K562 (cell line): Measurements from ENCODE around the gene CACNA2D2. TPM values are rescaled to one million over a fixed set of nuclear protein-coding genes. Genes with fewer than 3 reads are reported as not detected.
A peak's percentile ranks its signal among the peaks of the same experiment; 100 is the strongest.

ENCODE experiments used
- ATAC-seq: fragments of 200-7000 bp; cut with Tn5 transposase; 3 replicates; pipeline ENCODE4 v1.9.1; 2020; ENCODE audit warnings: moderate library complexity
- BruUV-seq: library from RNA; stranded (reverse); fragments of 400-500 nt; replicated peaks from 2 replicates; lab custom pipeline; 2021; lab: Mats Ljungman, UMichigan
- CTCF ChIA-PET: fragments of 300-600 bp; formaldehyde crosslinking; extraction: SDS; loops from one replicate; lab custom pipeline; 2021; ENCODE audit warnings: low intra/inter-chr PET ratio; lab: Yijun Ruan, JAX
- POLR2A ChIA-PET: fragments of 300-600, 350-650 bp; sonication (Branson Sonifier 250); formaldehyde crosslinking; extraction: SDS; loops from one replicate; lab custom pipeline; 2021; ENCODE audit warnings: antibody characterized with exemption, inconsistent platforms; lab: Yijun Ruan, JAX
- DNase-seq, 4 experiments: peaks; one replicate each; pipeline versions ENCODE4 v3.0.0 to v3.0.0-alpha.2; 2011 to 2018; ENCODE audit warnings: low spot score in 3 of 4, mixed read lengths in 3 of 4; ENCODE audit errors: extremely low read depth in 1 of 4
- FAIRE-seq: peaks from 2 replicates; lab custom pipeline; 2011; peaks lifted over from hg19 to GRCh38; lab: Jason Lieb, UNC
- H2AFZ ChIP-seq: 2 replicates; pipeline ENCODE4 v1.6.0; 2011; ENCODE audit warnings: low read depth, low read length, control low read depth, inconsistent platforms
- H3K27ac ChIP-seq: fragments of 200-600 bp; 3 replicates; pipeline ENCODE4 v1.8.0; 2011; ENCODE audit warnings: low read depth, mild to moderate bottlenecking, control low read depth, inconsistent platforms, low read length, moderate library complexity, mixed read lengths; ENCODE audit errors: extremely low read depth
- H3K27me3 ChIP-seq, 2 experiments: fragments of 300-600 bp in 1 of 2; 2 replicates in 1 of 2; 3 replicates in 1 of 2; pipeline versions ENCODE4 v1.6.0 to v1.8.0; 2011; ENCODE audit warnings: inconsistent platforms in 2 of 2, low read length in 2 of 2, mild to moderate bottlenecking in 1 of 2, mixed read lengths in 1 of 2, moderate library complexity in 1 of 2; ENCODE audit not compliant: control insufficient read depth in 2 of 2, insufficient read depth in 2 of 2
- H3K36me3 ChIP-seq: fragments of 300-600 bp; 3 replicates; pipeline ENCODE4 v1.8.0; 2011; ENCODE audit warnings: mild to moderate bottlenecking, low read length, inconsistent platforms; ENCODE audit not compliant: control insufficient read depth, insufficient read depth
- H3K4me1 ChIP-seq, 2 experiments: fragments of 200-600 bp in 1 of 2; replicated peaks in 1 of 2; 2 replicates in 1 of 2; 3 replicates in 1 of 2; pipeline versions ENCODE4 v1.5.1 to v1.8.0; 2011; ENCODE audit warnings: inconsistent platforms in 2 of 2, low read length in 2 of 2, mild to moderate bottlenecking in 1 of 2, mixed read lengths in 1 of 2, moderate library complexity in 1 of 2; ENCODE audit not compliant: control insufficient read depth in 2 of 2, insufficient read depth in 2 of 2
- H3K4me2 ChIP-seq: 2 replicates; pipeline ENCODE4 v1.6.1; 2011; ENCODE audit warnings: low read length, control low read depth, inconsistent platforms, mixed read lengths; ENCODE audit not compliant: insufficient read depth
- H3K4me3 ChIP-seq: fragments of 200-600 bp; sonication (generic), shearing (Covaris generic); 2 replicates; pipeline ENCODE4 v1.5.1; 2016; ENCODE audit warnings: control low read depth, inconsistent platforms
- H3K79me2 ChIP-seq: fragments of 200-600 bp; 3 replicates; pipeline ENCODE4 v1.8.0; 2011; ENCODE audit warnings: low read length, inconsistent platforms; ENCODE audit not compliant: control insufficient read depth, insufficient read depth
- H3K9ac ChIP-seq, 2 experiments: 2 replicates each; pipeline versions ENCODE4 v1.6.0 to v1.6.1; 2011; ENCODE audit warnings: low read depth in 2 of 2, low read length in 2 of 2, control low read depth in 1 of 2, inconsistent platforms in 1 of 2, mild to moderate bottlenecking in 1 of 2, mixed read lengths in 1 of 2; ENCODE audit not compliant: insufficient read depth in 1 of 2
- H3K9me1 ChIP-seq: one replicate; pipeline ENCODE4 v1.6.0; 2011; ENCODE audit warnings: inconsistent platforms, mild to moderate bottlenecking, low read length, moderate library complexity; ENCODE audit not compliant: control insufficient read depth, insufficient read depth
- H3K9me3 ChIP-seq: replicated peaks from 2 replicates; pipeline ENCODE4 v1.5.1; 2011; ENCODE audit warnings: low read depth, low read length, inconsistent platforms; ENCODE audit not compliant: control insufficient read depth, insufficient read depth
- H4K20me1 ChIP-seq: replicated peaks from 2 replicates; pipeline ENCODE4 v1.6.1; 2011; ENCODE audit warnings: low read length, inconsistent platforms, mixed read lengths; ENCODE audit not compliant: control insufficient read depth, insufficient read depth
- DDX20 ChIP-seq: fragments of 450-650 bp; IDR thresholded peaks from 2 replicates; pipeline ENCODE4 v1.6.1; 2016; ENCODE audit warnings: missing genetic modification characterization, low read depth, mild to moderate bottlenecking, missing compliant biosample characterization, moderate library complexity
- ESRRB ChIP-seq: fragments of 250-450 bp; sonication (Bioruptor Pico); IDR thresholded peaks from 2 replicates; pipeline ENCODE4 v1.5.0; 2020; ENCODE audit warnings: mild to moderate bottlenecking, moderate library complexity, borderline replicate concordance
- NR4A1 ChIP-seq, 2 experiments: fragments of 250-450 bp in 1 of 2; fragments of 450-650 bp in 1 of 2; sonication (Bioruptor Pico) in 1 of 2; IDR thresholded peaks; 2 replicates each; pipeline versions ENCODE4 v1.4.0 to v1.6.1; 2016 to 2020; ENCODE audit warnings: mild to moderate bottlenecking in 2 of 2, missing compliant biosample characterization in 1 of 2, missing genetic modification characterization in 1 of 2, moderate library complexity in 1 of 2
- ZNF24 ChIP-seq: fragments of 450-650 bp; IDR thresholded peaks from 2 replicates; pipeline ENCODE4 v1.6.1; 2016
- WGBS: fragments of 100-300 bp; shearing (Covaris generic); methylation state at CpG from one replicate; pipeline ENCODE4 v1.1.6; 2016; ENCODE audit warnings: low coverage, mixed read lengths; ENCODE audit not compliant: insufficient coverage; ENCODE audit errors: missing lambda C conversion rate; 5-methylcytosine and 5-hydroxymethylcytosine counted together
- in situ Hi-C: fragments of 300-500 bp; cut with MboI; formaldehyde crosslinking; loops from 4 replicates; pipeline ENCODE4 v1.15.0; 2018; ENCODE audit warnings: inconsistent platforms, mixed read lengths
- intact Hi-C: fragments of 100-400 bp; cut with micrococcal nuclease; formaldehyde crosslinking; loops from 2 replicates; pipeline ENCODE4 v1.14.2; 2022
- polyA plus RNA-seq, 8 experiments: library from polyadenylated mRNA; depleted of rRNA in 4 of 8; stranded (reverse) in 5 of 8; unstranded in 3 of 8; fragments of >200 nt; fragmentation: Nextera tagmentation in 2 of 8; fragmentation: Illumina TruSeq in 1 of 8; extraction: Ambion mirVana in 2 of 8; extraction: Trizol in 1 of 8; gene quantifications; 2 replicates each; pipeline versions ENCODE4 v1.2.1 to v1.2.3, GENCODE V29; 2011 to 2014; ENCODE audit warnings: inconsistent platforms in 1 of 8, missing spikeins in 1 of 8
- total RNA-seq, 7 experiments: library from RNA; depleted of rRNA in 6 of 7; stranded (reverse); fragments of >200 nt in 6 of 7; fragmentation: Illumina TruSeq in 2 of 7; extraction: Trizol in 2 of 7; gene quantifications; 2 replicates each; pipeline versions ENCODE4 v1.2.1 to v1.2.3, GENCODE V29; 2011 to 2021; ENCODE audit warnings: low replicate concordance in 1 of 7
- TF ChIP-seq, protein P1 (sequence below): sonication (generic); formaldehyde crosslinking; IDR thresholded peaks from 2 replicates; pipeline ENCODE4 v1.8.0; 2022; ENCODE audit warnings: missing genetic modification reagents, mild to moderate bottlenecking, borderline replicate concordance

Gene CACNA2D2
- total and polyA plus RNA-seq, 9 of the 15 experiments (the other 6 are each of a cell fraction or from before 2014, with no cell fraction given) = 0.11 to 0.58 (median 0.36) TPM; not detected in 2

DNA sequence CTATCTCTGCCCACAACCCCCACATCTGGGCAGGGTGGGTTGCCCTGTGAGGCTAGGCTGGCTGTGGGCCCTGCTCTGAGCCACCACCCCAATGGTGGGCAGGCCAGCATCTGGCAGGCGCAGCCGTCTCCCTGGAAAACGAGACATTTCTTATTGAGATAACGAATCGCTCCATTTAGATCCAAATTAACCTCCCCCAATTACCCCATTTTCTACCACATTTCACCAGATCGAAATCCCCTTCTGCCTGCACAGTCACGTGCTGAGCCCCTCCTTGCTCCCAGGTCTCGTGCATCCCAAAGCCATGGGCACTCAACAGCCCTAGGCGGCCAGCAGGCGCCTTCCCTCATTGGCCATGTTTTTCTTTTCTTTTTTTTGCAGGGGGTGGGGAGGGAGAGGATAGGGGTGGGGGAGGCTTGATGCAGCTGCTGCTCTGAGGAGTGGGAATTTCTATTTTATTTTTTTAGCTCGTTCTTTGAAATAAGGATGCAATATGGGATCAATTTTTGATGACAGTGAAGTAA, 91.1 kb downstream of the CACNA2D2 start (continued):
- TF ChIP-seq, protein P1, sequence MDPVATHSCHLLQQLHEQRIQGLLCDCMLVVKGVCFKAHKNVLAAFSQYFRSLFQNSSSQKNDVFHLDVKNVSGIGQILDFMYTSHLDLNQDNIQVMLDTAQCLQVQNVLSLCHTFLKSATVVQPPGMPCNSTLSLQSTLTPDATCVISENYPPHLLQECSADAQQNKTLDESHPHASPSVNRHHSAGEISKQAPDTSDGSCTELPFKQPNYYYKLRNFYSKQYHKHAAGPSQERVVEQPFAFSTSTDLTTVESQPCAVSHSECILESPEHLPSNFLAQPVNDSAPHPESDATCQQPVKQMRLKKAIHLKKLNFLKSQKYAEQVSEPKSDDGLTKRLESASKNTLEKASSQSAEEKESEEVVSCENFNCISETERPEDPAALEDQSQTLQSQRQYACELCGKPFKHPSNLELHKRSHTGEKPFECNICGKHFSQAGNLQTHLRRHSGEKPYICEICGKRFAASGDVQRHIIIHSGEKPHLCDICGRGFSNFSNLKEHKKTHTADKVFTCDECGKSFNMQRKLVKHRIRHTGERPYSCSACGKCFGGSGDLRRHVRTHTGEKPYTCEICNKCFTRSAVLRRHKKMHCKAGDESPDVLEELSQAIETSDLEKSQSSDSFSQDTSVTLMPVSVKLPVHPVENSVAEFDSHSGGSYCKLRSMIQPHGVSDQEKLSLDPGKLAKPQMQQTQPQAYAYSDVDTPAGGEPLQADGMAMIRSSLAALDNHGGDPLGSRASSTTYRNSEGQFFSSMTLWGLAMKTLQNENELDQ (CRISPR knock-in tag) = no peak
- no peak for TF ChIP-seq DDX20 (tag)

DNA sequence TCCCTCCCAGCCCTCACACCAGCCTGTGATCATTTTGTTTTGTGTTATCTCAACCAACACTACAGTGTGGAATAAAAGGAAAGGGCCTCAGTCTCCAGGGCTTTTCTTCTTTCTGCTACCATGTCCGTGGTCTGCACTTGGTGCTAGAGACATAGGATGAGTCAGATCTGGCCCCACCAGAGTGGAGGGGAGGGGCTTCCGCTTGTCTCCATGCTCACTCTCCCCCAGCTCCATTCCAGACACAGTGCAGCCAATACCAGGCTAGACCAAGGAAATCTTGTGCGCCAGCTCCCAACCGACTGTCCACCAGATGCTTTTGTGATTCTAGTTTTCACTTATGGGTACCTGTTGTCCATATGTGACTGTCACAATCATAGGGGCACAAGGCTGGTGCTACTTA, 92.2 kb downstream of the CACNA2D2 start:
- H4K20me1 ChIP-seq = no peaks in the 10 kb centered on the region
- no peaks in the 10 kb centered on the region for H3K79me2 ChIP-seq
- H3K4me1 ChIP-seq = no peaks in the 10 kb centered on the region; a peak in 1 of 5 replicates
- H3K9me3 ChIP-seq = no peaks in the 10 kb centered on the region
- POLR2A ChIA-PET = interaction anchor here (0.5 to 0.9 kb wide), 3 partner anchors 18 to 163 kb away, joined by 3 read pairs; no protein-coding TSS in a partner anchor
- no peak overlapping the region for H3K4me2 ChIP-seq
- CTCF ChIA-PET = no interaction called here
- no peaks in the 10 kb centered on the region for H3K36me3 ChIP-seq
- BruUV-seq = no TSS peak
- no peak overlapping the region for H3K27ac ChIP-seq
- WGBS = 4% methylated on average over 4 of the region's 4 CpGs
- H3K4me3 ChIP-seq = no peak overlapping the region
- no peak overlapping the region for H3K9ac ChIP-seq
- peaks cover 0 to 25% of the 10 kb centered on the region in 2 experiments; a peak in 2 of 5 replicates for H3K27me3 ChIP-seq
- in situ Hi-C loops (no loop called here), intact Hi-C loops (no loop called here)
- peak in 2 of 4 experiments; percentile 20 to 21 for DNase-seq
- ATAC-seq = no peak
- no peak for TF ChIP-seq ZNF24
- TF ChIP-seq ESRRB (CRISPR knock-in tag) = no peak
- TF ChIP-seq NR4A1 (CRISPR knock-in tag; IDR thresholded peaks at IDR 0.05) = no peak
- no peak for TF ChIP-seq NR4A1 (tag; IDR thresholded peaks at IDR 0.05)
- H2AFZ ChIP-seq = no peak overlapping the region
- FAIRE-seq = no peak
- H3K9me1 ChIP-seq = no peaks in the 10 kb centered on the region
